Natural killer cell (primary cell): ENCODE results near the gene B3GNT8. TPM values are rescaled to one million over a fixed set of nuclear protein-coding genes. Genes with fewer than 3 reads are reported as not detected.
A peak's percentile ranks its signal among the peaks of the same experiment; 100 is the strongest.

Source experiments
- ATAC-seq, 3 donors: fragments of 150-1000 bp in 2 of 3; fragments of 200-7000 bp in 1 of 3; cut with Tn5 transposase; 1 replicate in 1 of 3; 2 replicates in 2 of 3; pipeline ENCODE4 v1.10.0; 2021; ENCODE audit warnings: mild to moderate bottlenecking in 2 of 3, moderate library complexity in 2 of 3
- DNase-seq, 2 donors: peaks; one replicate each; pipeline versions ENCODE4 v3.0.0 to v3.0.0-alpha.2; 2013 to 2021; ENCODE audit warnings: mixed read lengths in 1 of 2
- H3K27ac ChIP-seq: one replicate; pipeline ENCODE4 v1.5.1; 2013; ENCODE audit warnings: mild to moderate bottlenecking, low read length
- H3K27me3 ChIP-seq: one replicate; pipeline ENCODE4 v1.6.1; 2013; ENCODE audit warnings: low read length; ENCODE audit not compliant: control insufficient read depth, insufficient read depth
- H3K36me3 ChIP-seq: one replicate; pipeline ENCODE4 v1.6.1; 2013; ENCODE audit warnings: low read length; ENCODE audit not compliant: control insufficient read depth, insufficient read depth
- H3K4me1 ChIP-seq: one replicate; pipeline ENCODE4 v1.6.1; 2013; ENCODE audit warnings: low read length; ENCODE audit not compliant: control insufficient read depth, insufficient read depth
- H3K4me3 ChIP-seq: one replicate; pipeline ENCODE4 v1.5.1; 2013; ENCODE audit warnings: low read length
- H3K9me3 ChIP-seq: one replicate; pipeline ENCODE4 v1.6.1; 2013; ENCODE audit warnings: low read length; ENCODE audit not compliant: control insufficient read depth, insufficient read depth
- H3K27ac Mint-ChIP-seq, 2 donors: one replicate each; pipeline ENCODE4 v1.8.0; 2022; ENCODE audit warnings: mild to moderate bottlenecking in 2 of 2, mixed read lengths in 2 of 2, moderate library complexity in 1 of 2
- H3K27me3 Mint-ChIP-seq, 2 donors: one replicate each; pipeline ENCODE4 v1.8.0; 2022; ENCODE audit warnings: low read depth in 2 of 2, mixed read lengths in 2 of 2
- H3K36me3 Mint-ChIP-seq: one replicate; pipeline ENCODE4 v1.8.0; 2022; ENCODE audit warnings: mixed read lengths
- H3K4me1 Mint-ChIP-seq, 2 donors: one replicate each; pipeline ENCODE4 v1.8.0; 2022; ENCODE audit warnings: mixed read lengths in 2 of 2
- H3K4me3 Mint-ChIP-seq: one replicate; pipeline ENCODE4 v1.8.0; 2022; ENCODE audit warnings: mild to moderate bottlenecking, moderate library complexity, mixed read lengths
- H3K9me3 Mint-ChIP-seq, 2 donors: one replicate each; pipeline ENCODE4 v1.8.0; 2022; ENCODE audit warnings: mixed read lengths in 2 of 2
- WGBS: methylation state at CpG from one replicate; pipeline ENCODE4 v1.1.7; 2013; ENCODE audit warnings: missing lambda C conversion rate; ENCODE audit not compliant: insufficient coverage; 5-methylcytosine and 5-hydroxymethylcytosine counted together
- intact Hi-C: fragments of 100-400 bp; cut with micrococcal nuclease; formaldehyde crosslinking; loops from one replicate; pipeline ENCODE4 v1.14.2; 2022
- total RNA-seq, 4 donors: library from RNA; stranded (reverse); fragments of 120-200 nt in 1 of 4; gene quantifications; one replicate each; pipeline versions ENCODE4 v1.2.3 to v1.2.4, GENCODE V29; 2013 to 2022
- TF ChIP-seq, protein P1 (sequence below): fragments of 200-600 bp; IDR thresholded peaks from one replicate; pipeline ENCODE4 v1.8.0; 2022; ENCODE audit warnings: antibody characterized with exemption

B3GNT8 gene
- total RNA-seq, 3 donors from 2014 or later (not counting 1 experiment from before 2014, with no cell fraction given) = 1.5 to 2.5 (median 2.1) TPM

DNA sequence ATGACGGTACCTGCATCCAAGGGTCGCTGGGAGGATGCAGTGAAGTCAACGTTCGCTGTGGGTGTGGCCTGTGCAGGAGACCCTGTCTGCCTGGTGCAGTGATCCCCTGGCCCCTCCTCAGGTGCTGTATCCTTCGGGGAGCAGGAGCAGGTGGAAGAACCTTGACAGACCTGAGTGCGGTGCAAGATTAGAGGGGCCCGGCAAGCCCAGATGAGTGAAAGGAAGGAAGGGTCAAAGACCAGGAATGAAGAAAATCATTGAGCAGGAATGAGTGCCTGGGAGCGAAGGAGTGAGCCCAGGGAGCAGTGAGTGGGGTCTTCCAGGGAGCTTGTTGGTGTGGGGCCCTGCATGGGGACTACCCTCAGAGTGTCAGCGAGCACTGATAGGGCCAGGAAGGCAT is 12.7 kb downstream of the B3GNT8 start:
- H3K4me3 Mint-ChIP-seq = no peak overlapping the region
- peaks cover 54% of the 10 kb centered on the region for H3K36me3 ChIP-seq
- peaks cover 1 to 11% of the 10 kb centered on the region in 2 donors for H3K4me1 Mint-ChIP-seq
- H3K27ac ChIP-seq = no peak overlapping the region
- 96% methylated on average over 9 of the region's 9 CpGs for WGBS
- H3K36me3 Mint-ChIP-seq = no peaks in the 10 kb centered on the region
- peak overlapping the region in 1 of 2 donors; percentile 66 for H3K27ac Mint-ChIP-seq
- DNase-seq (no peak), ATAC-seq (no peak)
- H3K9me3 ChIP-seq = no peaks in the 10 kb centered on the region
- no peak overlapping the region for H3K4me3 ChIP-seq
- intact Hi-C loops = no loop called here
- peaks cover 13% of the 10 kb centered on the region for H3K4me1 ChIP-seq
- no peaks in the 10 kb centered on the region for H3K27me3 ChIP-seq
- TF ChIP-seq, protein P1, sequence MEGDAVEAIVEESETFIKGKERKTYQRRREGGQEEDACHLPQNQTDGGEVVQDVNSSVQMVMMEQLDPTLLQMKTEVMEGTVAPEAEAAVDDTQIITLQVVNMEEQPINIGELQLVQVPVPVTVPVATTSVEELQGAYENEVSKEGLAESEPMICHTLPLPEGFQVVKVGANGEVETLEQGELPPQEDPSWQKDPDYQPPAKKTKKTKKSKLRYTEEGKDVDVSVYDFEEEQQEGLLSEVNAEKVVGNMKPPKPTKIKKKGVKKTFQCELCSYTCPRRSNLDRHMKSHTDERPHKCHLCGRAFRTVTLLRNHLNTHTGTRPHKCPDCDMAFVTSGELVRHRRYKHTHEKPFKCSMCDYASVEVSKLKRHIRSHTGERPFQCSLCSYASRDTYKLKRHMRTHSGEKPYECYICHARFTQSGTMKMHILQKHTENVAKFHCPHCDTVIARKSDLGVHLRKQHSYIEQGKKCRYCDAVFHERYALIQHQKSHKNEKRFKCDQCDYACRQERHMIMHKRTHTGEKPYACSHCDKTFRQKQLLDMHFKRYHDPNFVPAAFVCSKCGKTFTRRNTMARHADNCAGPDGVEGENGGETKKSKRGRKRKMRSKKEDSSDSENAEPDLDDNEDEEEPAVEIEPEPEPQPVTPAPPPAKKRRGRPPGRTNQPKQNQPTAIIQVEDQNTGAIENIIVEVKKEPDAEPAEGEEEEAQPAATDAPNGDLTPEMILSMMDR = no peak
- H3K27me3 Mint-ChIP-seq = no peaks in the 10 kb centered on the region
- H3K9me3 Mint-ChIP-seq = no peaks in the 10 kb centered on the region

DNA sequence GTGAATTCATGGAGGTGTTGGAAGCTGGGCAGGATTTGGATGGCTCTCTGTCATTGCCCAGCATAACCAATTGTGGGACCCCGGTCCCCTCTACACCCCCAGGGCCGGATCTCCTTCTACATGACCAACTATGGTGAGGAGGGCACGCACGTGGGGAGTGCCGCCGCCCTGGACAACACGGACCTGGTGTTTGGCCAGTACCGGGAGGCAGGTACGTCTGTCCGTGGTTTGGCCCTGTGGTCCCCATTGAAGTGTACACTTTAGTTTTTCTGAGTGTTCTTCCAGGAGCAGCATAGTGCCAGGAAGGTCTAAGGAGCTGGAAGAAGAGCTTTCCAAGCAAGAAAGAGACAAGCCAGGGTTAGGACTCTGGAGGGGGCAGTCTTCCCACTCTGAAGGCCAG is 13.2 kb downstream of the B3GNT8 start:
- Histone ChIP-seq H3K9me3 (no peaks in the 10 kb centered on the region), H3K36me3 (peaks cover 49% of the 10 kb centered on the region), H3K4me1 (peaks cover 18% of the 10 kb centered on the region), H3K27ac (no peak overlapping the region), H3K4me3 (no peak overlapping the region), H3K27me3 (no peaks in the 10 kb centered on the region)
- Mint-ChIP-seq H3K9me3 (no peaks in the 10 kb centered on the region), H3K4me1 (peaks cover 6 to 16% of the 10 kb centered on the region in 2 donors), H3K27ac (no peak overlapping the region), H3K4me3 (no peak overlapping the region), H3K36me3 (no peaks in the 10 kb centered on the region), H3K27me3 (no peaks in the 10 kb centered on the region)
- 96% methylated on average over 10 of the region's 10 CpGs for WGBS
- ATAC-seq = no peak
- no peak for DNase-seq
- intact Hi-C loops = no loop called here
- TF ChIP-seq, protein P1 = no peak

DNA sequence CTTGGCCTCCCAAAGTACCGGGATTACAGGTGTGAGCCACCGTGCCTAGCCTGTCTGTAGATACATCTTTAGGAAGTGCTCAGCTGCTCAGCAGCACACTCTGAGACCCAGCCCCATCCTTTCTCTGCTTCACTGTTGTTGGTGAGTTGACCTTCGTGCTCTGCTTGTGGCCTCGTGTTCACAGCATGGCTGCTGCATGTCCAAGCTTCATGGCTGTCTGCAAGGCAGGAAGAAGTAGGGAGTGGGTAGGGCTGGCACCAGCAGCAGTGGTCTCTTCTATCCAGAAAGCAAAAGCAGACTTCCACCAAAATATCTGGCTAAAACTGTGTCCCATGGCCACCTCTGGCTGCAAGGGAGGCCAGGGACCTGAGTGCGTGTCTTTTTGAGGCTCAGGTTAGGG is 14.2 kb downstream of the B3GNT8 start:
- Mint-ChIP-seq H3K36me3 (no peaks in the 10 kb centered on the region), H3K27me3 (no peaks in the 10 kb centered on the region), H3K4me3 (no peak overlapping the region), H3K9me3 (no peaks in the 10 kb centered on the region), H3K4me1 (peaks cover 6 to 19% of the 10 kb centered on the region in 2 donors), H3K27ac (no peak overlapping the region)
- no peak overlapping the region for H3K27ac ChIP-seq
- DNase-seq (no peak), ATAC-seq (no peak)
- WGBS = 97% methylated on average over 5 of the region's 5 CpGs
- no peaks in the 10 kb centered on the region for H3K9me3 ChIP-seq
- H3K4me3 ChIP-seq = no peak overlapping the region
- H3K27me3 ChIP-seq = no peaks in the 10 kb centered on the region
- H3K36me3 ChIP-seq = peaks cover 43% of the 10 kb centered on the region
- intact Hi-C loops = no loop called here
- peaks cover 22% of the 10 kb centered on the region for H3K4me1 ChIP-seq
- TF ChIP-seq, protein P1 = no peak

DNA sequence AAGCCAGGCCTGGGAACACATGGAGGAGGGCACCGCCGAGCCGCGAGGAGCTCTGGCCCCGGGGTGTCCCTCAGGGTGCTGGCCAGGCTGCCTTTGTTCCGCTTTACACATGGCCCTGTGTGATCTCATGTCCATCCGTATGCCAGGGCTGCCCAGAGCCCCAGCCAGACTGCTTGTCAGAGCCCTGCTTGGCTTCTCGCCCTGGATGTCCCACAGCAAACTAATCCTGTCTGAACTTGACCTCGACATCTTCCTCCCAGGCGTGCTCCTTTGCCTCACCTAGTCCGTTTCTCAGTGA is 15.3 kb downstream of the B3GNT8 start:
- TF ChIP-seq, protein P1 = no peak
- H3K9me3 Mint-ChIP-seq = no peaks in the 10 kb centered on the region
- H3K4me3 Mint-ChIP-seq = no peak overlapping the region
- WGBS = 89% methylated on average over 11 of the region's 11 CpGs
- no peak overlapping the region for H3K27ac Mint-ChIP-seq
- Histone ChIP-seq H3K9me3 (no peaks in the 10 kb centered on the region), H3K27ac (no peak overlapping the region), H3K4me1 (peaks cover 22% of the 10 kb centered on the region), H3K4me3 (no peak overlapping the region), H3K27me3 (no peaks in the 10 kb centered on the region), H3K36me3 (peaks cover 43% of the 10 kb centered on the region)
- DNase-seq = no peak
- no peak for ATAC-seq
- peaks cover 6 to 22% of the 10 kb centered on the region in 2 donors for H3K4me1 Mint-ChIP-seq
- no peaks in the 10 kb centered on the region for H3K27me3 Mint-ChIP-seq
- intact Hi-C loops = no loop called here
- H3K36me3 Mint-ChIP-seq = no peaks in the 10 kb centered on the region
